ENCODE measurements around the gene SLC44A3.

DNA sequence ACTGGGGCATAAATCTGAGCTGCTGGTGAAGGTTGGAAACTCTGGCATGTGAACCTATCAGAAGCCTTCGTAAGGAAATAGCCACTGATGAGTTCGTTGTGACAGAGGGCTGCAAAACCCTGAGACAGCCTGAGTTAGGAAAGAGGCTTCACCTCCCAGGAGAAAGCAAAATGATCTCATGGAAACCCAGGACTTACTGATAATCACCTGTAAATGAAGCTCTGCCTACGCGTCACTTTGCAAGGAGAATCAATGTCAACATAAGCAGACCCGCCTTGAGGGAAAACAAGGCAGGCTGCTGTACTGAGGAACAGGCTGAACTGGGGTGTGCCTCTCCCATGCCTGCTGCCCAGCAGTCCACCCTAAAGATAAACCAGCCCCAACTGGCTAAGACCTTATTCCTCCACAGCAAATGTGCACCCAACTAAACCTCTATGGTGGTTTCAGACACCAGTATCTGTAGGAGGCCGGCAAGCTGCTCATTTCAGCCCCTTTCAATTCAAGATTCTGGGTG is 46.8 kb upstream of the SLC44A3 start:
- no peak for TF ChIP-seq POLR2A (IDR thresholded peaks at IDR 0.05)
- TF ChIP-seq, protein P1, sequence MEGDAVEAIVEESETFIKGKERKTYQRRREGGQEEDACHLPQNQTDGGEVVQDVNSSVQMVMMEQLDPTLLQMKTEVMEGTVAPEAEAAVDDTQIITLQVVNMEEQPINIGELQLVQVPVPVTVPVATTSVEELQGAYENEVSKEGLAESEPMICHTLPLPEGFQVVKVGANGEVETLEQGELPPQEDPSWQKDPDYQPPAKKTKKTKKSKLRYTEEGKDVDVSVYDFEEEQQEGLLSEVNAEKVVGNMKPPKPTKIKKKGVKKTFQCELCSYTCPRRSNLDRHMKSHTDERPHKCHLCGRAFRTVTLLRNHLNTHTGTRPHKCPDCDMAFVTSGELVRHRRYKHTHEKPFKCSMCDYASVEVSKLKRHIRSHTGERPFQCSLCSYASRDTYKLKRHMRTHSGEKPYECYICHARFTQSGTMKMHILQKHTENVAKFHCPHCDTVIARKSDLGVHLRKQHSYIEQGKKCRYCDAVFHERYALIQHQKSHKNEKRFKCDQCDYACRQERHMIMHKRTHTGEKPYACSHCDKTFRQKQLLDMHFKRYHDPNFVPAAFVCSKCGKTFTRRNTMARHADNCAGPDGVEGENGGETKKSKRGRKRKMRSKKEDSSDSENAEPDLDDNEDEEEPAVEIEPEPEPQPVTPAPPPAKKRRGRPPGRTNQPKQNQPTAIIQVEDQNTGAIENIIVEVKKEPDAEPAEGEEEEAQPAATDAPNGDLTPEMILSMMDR (IDR thresholded peaks at IDR 0.05), result no peak

Measured in ovary (tissue), 3 donors.